Kidney glomerular epithelial cell (primary cell): ENCODE data around the gene MIER2.

Experiments used
- DNase-seq: peaks from one replicate; lab custom pipeline; 2025; lab: John Stamatoyannopoulos, UW

The MIER2 gene

GRCh38 chr19:307111-307531, 37.5 kb downstream of the MIER2 start:
- no peak for DNase-seq

- DNase-seq: no peak
Observed at GRCh38 chr19:306151-306900, 38.3 kb downstream of the MIER2 start.

- DNase-seq: no peak
Observed at GRCh38 chr19:305240-306150, 39.1 kb downstream of the MIER2 start.

GRCh38 chr19:296476-297225, 47.9 kb downstream of the MIER2 start:
- no peak for DNase-seq

GRCh38 chr19:295687-296370, 48.8 kb downstream of the MIER2 start:
- no peak for DNase-seq

GRCh38 chr19:294946-295686, 49.5 kb downstream of the MIER2 start:
- DNase-seq: peak; percentile 17

- no peak for DNase-seq
Observed at GRCh38 chr19:294341-294945, 50.2 kb downstream of the MIER2 start.

GRCh38 chr19:293436-294110, 51.0 kb downstream of the MIER2 start:
- no peak for DNase-seq

- no peak for DNase-seq
Observed at GRCh38 chr19:292951-293350, 51.6 kb downstream of the MIER2 start.

- DNase-seq: no peak
Observed at GRCh38 chr19:292281-292884, 52.2 kb downstream of the MIER2 start.

GRCh38 chr19:291561-292280, 52.9 kb downstream of the MIER2 start:
- no peak for DNase-seq

GRCh38 chr19:291006-291521, 53.5 kb downstream of the MIER2 start, which contains the start of gene PLPP2:
TSS of gene PLPP2 (minus strand) at chr19:291403. CDS start at chr19:291336, 67 bp downstream.
- DNase-seq: no peak

- no peak for DNase-seq
Observed at GRCh38 chr19:290372-291005, 54.1 kb downstream of the MIER2 start.

- DNase-seq: peak; percentile 62
Observed at GRCh38 chr19:289651-290371, 54.8 kb downstream of the MIER2 start.

GRCh38 chr19:288911-289310, 55.7 kb downstream of the MIER2 start:
- DNase-seq: no peak

- DNase-seq: no peak
Observed at GRCh38 chr19:287381-287871, 57.2 kb downstream of the MIER2 start.

GRCh38 chr19:283395-283794, 61.2 kb downstream of the MIER2 start:
- DNase-seq: no peak
